Measurements from ENCODE around the gene IGHMBP2. TPM values are rescaled to one million over a fixed set of nuclear protein-coding genes. Genes with fewer than 3 reads are reported as not detected.

IGHMBP2 gene
- total and polyA plus RNA-seq, 9 of the 15 experiments (the other 6 are each of a cell fraction or from before 2014, with no cell fraction given): 1.6 to 24.8 (median 14.5) TPM

- TF ChIP-seq DMBX1 (CRISPR knock-in tag; IDR thresholded peaks at IDR 0.05; ENCODE audit: borderline replicate concordance) (peak; percentile 75; the same call in 1 of the 2 replicates), ZNF384 (IDR thresholded peaks at IDR 0.05; ENCODE audit: low read depth, low read length) (0 out of 2 replicates have a peak, but pooled peaks have one; percentile 57), MIER1 (IDR thresholded peaks at IDR 0.05; ENCODE audit: low read depth) (no peak), LCOR (CRISPR knock-in tag; IDR thresholded peaks at IDR 0.05) (peak; percentile 87), NRF1 (conservative IDR thresholded peaks at IDR 0.05 in 1 of 2, IDR thresholded peaks at IDR 0.05 in 1 of 2) (peak; percentile 50 to 66; a peak in 3 of 4 replicates), EP300 (IDR thresholded peaks at IDR 0.05; ENCODE audit: low read length) (peak; percentile 55), TRIM25 (IDR thresholded peaks at IDR 0.05; ENCODE audit: borderline replicate concordance) (no peak), ZNF586 (CRISPR knock-in tag; conservative IDR thresholded peaks at IDR 0.05) (no peak), NCOR1 (IDR thresholded peaks at IDR 0.05) (peak; percentile 55; the same call in 1 of the 2 replicates), ZNF124 (CRISPR knock-in tag; IDR thresholded peaks at IDR 0.05) (no peak), KLF1 (tag; IDR thresholded peaks at IDR 0.05) (0 out of 2 replicates have a peak, but pooled peaks have one; percentile 53), ZNF436 (CRISPR knock-in tag; IDR thresholded peaks at IDR 0.05) (no peak), NEUROD1 (IDR thresholded peaks at IDR 0.05; ENCODE audit: borderline replicate concordance, low read depth, low read length, partially characterized antibody) (peak; percentile 92), FOXA1 (IDR thresholded peaks at IDR 0.05; ENCODE audit: borderline replicate concordance) (no peak), IRF2 (CRISPR knock-in tag; IDR thresholded peaks at IDR 0.05) (no peak), ZNF398 (CRISPR knock-in tag; IDR thresholded peaks at IDR 0.05) (no peak), HMGN3 (IDR thresholded peaks at IDR 0.05; ENCODE audit: borderline replicate concordance, extremely low read depth, insufficient read length, low read depth, low read length) (peak; percentile 84), ARID4B (CRISPR knock-in tag; IDR thresholded peaks at IDR 0.05) (peak; percentile 83)
Observed at GRCh38 chr11:68903288-68904247, at the start of gene IGHMBP2, which contains the start of gene MRPL21 (continued).
